ENCODE measurements around the gene QPCTL. TPM values are rescaled to one million over a fixed set of nuclear protein-coding genes. Genes with fewer than 3 reads are reported as not detected.

QPCTL gene
- total and polyA plus RNA-seq, 9 of the 15 experiments (the other 6 are each of a cell fraction or from before 2014, with no cell fraction given), result 0.99 to 31.3 (median 12.7) TPM

DNA sequence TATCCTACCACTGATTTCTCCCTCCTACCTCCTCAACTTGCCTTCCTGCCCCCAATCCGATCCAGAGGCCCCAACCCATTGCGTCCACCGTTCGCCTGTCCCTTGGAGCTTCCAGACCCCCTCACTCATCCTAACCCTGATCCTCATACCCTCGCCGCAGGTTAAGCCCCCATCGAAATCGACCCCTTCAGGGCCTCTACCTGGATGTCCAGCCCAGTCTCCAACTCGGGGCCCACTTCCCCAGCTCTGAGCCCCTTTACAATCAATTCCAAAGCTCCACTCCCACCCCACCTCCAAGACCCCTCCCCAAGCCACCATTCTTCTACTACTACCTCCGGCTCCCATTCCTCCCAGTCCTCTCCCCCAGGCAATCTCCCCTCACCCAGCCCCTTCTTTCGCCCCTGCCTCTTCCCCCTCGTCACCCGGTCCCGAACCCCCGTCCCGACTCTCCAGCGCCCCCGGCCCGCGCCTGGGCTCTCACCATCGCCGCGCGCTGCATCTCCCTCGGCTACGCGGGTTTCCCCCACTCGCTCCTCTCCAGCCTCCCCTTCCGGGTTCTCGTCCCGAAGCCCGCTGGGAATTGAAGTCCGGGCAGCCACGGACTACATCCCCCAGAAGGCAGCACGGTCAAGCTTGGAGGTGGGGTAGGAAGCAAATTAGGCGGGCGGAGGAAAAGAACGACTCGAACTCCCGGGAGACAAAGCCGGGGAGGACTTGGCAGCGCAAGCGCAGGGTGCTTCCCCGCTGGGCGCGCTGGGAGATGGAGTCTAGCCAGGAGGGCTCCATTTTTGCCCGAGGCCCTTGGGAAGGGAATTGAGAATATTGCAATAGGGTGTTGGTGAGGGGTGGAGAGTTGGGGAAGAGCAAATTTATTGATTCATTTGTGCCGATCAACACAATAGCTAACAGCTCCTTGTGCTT lies 38.2 kb downstream of the QPCTL start, which contains the start of gene FBXO46 (continued):
- TF ChIP-seq PRPF4 (IDR thresholded peaks at IDR 0.05; ENCODE audit: insufficient read depth, low read depth, low read length, poor library complexity, severe bottlenecking) (no peak), DACH1 (IDR thresholded peaks at IDR 0.05; ENCODE audit: partially characterized antibody) (no peak), ZNF3 (CRISPR knock-in tag; IDR thresholded peaks at IDR 0.05) (no peak), KDM5B (IDR thresholded peaks at IDR 0.05; ENCODE audit: insufficient replicate concordance, low read depth, low read length) (peak; percentile 69), ZNF785 (CRISPR knock-in tag; IDR thresholded peaks at IDR 0.05) (no peak), CBX8 (IDR thresholded peaks at IDR 0.05; ENCODE audit: borderline replicate concordance, extremely low read depth, low read depth, low read length, poor library complexity, severe bottlenecking) (no peak), TBP (optimal IDR thresholded peaks at IDR 0.05; ENCODE audit: low read depth, low read length) (peak; percentile 82), TEAD2 (tag; IDR thresholded peaks at IDR 0.05) (no peak), ADNP (tag; IDR thresholded peaks at IDR 0.05) (no peak), KLF1 (tag; IDR thresholded peaks at IDR 0.05) (no peak), POLR2G (IDR thresholded peaks at IDR 0.05; ENCODE audit: low read depth, low read length) (peak; percentile 92), CHD4 (IDR thresholded peaks at IDR 0.05; ENCODE audit: insufficient read depth, insufficient replicate concordance, low read depth, low read length, poor library complexity, severe bottlenecking) (no peak), CREB5 (CRISPR knock-in tag; IDR thresholded peaks at IDR 0.05) (no peak)
- TF ChIP-seq, protein P1, sequence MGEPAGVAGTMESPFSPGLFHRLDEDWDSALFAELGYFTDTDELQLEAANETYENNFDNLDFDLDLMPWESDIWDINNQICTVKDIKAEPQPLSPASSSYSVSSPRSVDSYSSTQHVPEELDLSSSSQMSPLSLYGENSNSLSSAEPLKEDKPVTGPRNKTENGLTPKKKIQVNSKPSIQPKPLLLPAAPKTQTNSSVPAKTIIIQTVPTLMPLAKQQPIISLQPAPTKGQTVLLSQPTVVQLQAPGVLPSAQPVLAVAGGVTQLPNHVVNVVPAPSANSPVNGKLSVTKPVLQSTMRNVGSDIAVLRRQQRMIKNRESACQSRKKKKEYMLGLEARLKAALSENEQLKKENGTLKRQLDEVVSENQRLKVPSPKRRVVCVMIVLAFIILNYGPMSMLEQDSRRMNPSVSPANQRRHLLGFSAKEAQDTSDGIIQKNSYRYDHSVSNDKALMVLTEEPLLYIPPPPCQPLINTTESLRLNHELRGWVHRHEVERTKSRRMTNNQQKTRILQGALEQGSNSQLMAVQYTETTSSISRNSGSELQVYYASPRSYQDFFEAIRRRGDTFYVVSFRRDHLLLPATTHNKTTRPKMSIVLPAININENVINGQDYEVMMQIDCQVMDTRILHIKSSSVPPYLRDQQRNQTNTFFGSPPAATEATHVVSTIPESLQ (CRISPR knock-in tag; IDR thresholded peaks at IDR 0.05), result no peak
- TF ChIP-seq, protein P2, sequence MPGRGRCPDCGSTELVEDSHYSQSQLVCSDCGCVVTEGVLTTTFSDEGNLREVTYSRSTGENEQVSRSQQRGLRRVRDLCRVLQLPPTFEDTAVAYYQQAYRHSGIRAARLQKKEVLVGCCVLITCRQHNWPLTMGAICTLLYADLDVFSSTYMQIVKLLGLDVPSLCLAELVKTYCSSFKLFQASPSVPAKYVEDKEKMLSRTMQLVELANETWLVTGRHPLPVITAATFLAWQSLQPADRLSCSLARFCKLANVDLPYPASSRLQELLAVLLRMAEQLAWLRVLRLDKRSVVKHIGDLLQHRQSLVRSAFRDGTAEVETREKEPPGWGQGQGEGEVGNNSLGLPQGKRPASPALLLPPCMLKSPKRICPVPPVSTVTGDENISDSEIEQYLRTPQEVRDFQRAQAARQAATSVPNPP (IDR thresholded peaks at IDR 0.05; ENCODE audit: borderline replicate concordance, insufficient read depth, insufficient read length), result no peak
- TF ChIP-seq, protein P3, sequence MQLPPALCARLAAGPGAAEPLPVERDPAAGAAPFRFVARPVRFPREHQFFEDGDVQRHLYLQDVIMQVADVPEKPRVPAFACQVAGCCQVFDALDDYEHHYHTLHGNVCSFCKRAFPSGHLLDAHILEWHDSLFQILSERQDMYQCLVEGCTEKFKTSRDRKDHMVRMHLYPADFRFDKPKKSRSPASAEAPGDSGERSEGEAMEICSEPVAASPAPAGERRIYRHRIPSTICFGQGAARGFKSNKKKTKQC (CRISPR knock-in tag; IDR thresholded peaks at IDR 0.05), result no peak
- TF ChIP-seq, protein P4, sequence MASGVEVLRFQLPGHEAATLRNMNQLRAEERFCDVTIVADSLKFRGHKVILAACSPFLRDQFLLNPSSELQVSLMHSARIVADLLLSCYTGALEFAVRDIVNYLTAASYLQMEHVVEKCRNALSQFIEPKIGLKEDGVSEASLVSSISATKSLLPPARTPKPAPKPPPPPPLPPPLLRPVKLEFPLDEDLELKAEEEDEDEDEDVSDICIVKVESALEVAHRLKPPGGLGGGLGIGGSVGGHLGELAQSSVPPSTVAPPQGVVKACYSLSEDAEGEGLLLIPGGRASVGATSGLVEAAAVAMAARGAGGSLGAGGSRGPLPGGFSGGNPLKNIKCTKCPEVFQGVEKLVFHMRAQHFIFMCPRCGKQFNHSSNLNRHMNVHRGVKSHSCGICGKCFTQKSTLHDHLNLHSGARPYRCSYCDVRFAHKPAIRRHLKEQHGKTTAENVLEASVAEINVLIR (CRISPR knock-in tag; IDR thresholded peaks at IDR 0.05), result no peak

Measured in K562 (cell line).